ENCODE data around the gene CEP350. TPM values are rescaled to one million over a fixed set of nuclear protein-coding genes. Genes with fewer than 3 reads are reported as not detected.

CEP350 gene
- total RNA-seq, 1 donor from 2014 or later, result 110 TPM

DNA sequence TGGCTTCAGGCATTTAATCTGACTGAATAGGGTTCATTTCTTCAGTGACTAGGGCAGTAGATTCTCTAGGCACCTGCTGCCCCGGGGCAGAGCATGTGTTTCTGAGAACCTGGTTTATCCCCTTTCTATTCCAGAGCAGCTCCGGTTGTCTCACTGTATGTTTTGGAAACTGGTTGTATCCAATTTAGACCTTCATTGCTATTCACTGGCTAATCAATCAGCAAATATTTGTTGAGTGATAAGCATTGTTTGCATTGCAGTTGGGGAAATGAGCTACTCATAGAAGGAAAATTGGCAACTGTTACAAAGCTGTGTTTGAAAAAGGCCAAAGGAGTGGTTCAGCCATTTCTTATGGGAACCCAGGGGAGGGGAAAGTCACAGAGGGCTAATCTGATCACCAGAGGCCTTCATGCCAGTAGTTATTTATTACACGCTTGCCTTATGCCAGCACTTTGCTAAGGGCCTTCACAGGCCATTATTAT, 203.0 kb downstream of the CEP350 start:
- DNase-seq, result no peak

DNA sequence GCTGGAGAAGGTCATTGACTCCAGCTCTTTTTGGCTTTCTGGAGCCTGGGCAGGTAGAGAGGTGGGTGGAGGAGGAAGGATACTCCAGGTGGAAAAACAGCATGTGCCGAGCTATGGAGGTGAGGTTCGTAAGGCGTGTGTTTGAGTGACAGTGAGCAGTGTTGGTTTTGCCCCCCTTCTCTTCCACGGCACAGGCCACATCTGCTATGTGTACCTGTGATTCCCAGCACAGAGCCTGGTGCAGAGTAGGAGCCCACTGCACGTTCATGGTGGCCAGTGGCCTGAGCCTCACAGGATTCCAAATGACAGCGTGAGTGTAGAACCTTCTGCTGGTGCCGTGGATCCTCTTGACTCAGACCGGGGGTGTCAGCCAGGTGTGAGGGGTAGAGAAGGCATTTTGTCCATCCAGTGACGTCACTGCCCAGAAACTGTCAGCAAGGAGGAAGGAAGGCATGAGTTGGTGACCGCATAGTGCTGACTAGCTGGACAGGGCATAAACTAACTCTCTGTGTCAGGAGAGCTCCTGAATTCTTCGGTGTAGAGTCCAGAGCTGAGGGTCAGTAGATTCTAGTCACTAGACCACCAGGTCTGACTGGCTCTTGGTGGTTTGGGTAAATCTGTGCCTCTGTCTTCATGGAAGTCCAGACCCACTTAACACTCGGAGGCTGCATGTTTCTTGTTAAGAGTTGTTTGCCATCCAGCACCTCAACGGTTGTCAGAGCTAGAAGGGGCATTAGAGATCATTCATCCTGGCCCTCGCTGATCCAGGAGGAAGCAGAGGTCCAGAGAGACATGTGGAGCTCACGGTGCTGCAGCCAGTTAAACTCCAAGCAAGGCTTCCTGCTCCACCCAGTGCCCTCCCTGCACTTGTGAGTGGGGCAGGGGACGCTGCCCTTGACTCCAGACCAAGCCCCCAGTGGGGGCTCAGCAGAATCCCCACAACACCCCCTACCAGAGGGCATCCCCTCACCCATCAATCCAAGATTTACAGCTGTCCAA, 203.8 kb downstream of the CEP350 start:
- no peak for DNase-seq

DNA sequence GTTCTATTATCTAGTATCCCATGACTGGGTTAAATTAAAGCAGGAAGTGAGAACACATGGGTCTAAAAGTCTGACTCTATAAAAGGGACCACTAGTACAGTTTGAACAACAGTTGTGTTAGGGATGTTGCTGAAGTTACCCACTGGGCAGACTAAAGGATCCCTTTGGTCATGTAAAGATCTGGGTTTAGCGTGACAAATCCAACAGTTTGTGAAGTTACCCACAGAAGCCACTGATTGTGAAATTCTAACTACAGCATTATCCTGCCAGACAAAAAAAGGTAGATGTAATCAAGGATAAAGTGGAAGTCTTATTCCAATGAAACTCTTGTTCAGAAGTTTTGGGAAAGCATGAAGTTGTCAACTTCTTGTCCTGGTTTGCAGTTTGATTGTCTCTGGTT, 205.7 kb downstream of the CEP350 start:
- no peak for DNase-seq

DNA sequence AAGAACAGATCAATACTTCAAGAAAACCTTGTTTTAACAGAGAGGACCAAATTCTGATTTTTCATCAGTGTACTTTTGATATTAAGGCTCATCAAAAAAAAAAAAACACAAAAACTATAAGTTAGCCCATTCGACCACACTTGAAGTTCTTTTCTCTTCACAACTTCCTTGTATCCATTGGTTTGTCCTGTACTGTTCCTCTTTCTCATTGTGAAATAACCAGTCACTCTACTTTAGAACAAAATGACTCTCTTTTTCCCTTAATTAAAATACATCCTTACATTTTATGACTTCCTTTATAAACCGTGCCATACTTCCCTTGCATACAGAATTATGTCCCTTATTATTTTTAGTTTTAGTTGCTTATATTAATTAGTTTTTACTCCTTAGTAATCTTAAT, 208.4 kb downstream of the CEP350 start:
- no peak for DNase-seq

Other genes with a start within 250 kb of the CEP350 start
- 0.21 TPM for gene FAM163A, start 211.5 kb upstream of the CEP350 start, total RNA-seq
- gene TOR1AIP2, start 77.0 kb upstream of the CEP350 start, total RNA-seq, result 59.9 TPM
- gene TOR1AIP1, start 72.5 kb upstream of the CEP350 start, total RNA-seq, result 95.2 TPM
- 41.9 TPM for gene QSOX1, start 200.1 kb downstream of the CEP350 start, total RNA-seq

All from tongue (tissue), 2 donors.